ENCODE measurements around the gene MAGOHB. TPM values are rescaled to one million over a fixed set of nuclear protein-coding genes. Genes with fewer than 3 reads are reported as not detected.

MAGOHB gene
- total and polyA plus RNA-seq, 2 of the 4 experiments (the other 2 are of a cell fraction), result 6.3 to 20.3 TPM

GRCh38 chr12:10582704-10583103 is 30.7 kb downstream of the MAGOHB start:
- no peak for ATAC-seq (ENCODE audit: low read depth)
- Histone ChIP-seq H3K18ac (ENCODE audit: low read depth, low read length) (no peak overlapping the region), H3K4me2 (ENCODE audit: low read depth, low read length) (no peak overlapping the region), H3K9me1 (ENCODE audit: insufficient read depth, low read length) (no peaks in the 10 kb centered on the region), H2BK120ac (ENCODE audit: low read depth, low read length) (no peak overlapping the region), H4K8ac (ENCODE audit: low read depth in 2 of 2, low read length in 2 of 2) (no peak overlapping the region), H3K4me1 (ENCODE audit: control insufficient read depth, insufficient read depth, low read length) (no peaks in the 10 kb centered on the region), H2BK5ac (ENCODE audit: low read depth, low read length, poor library complexity, severe bottlenecking) (no peak overlapping the region), H3K9me3 (ENCODE audit: control insufficient read depth, insufficient read depth, low read length) (no peaks in the 10 kb centered on the region; the same call in 1 of the 2 replicates), H3K27ac (ENCODE audit: insufficient read depth, low read length) (no peak overlapping the region), H3K4me3 (ENCODE audit: insufficient read depth, low read depth, low read length) (no peak overlapping the region), H2AFZ (replicated peaks; ENCODE audit: low read length, poor library complexity) (no peak overlapping the region), H2BK15ac (ENCODE audit: low read depth, low read length) (no peak overlapping the region), H2AK5ac (ENCODE audit: low read depth, low read length) (no peak overlapping the region), H2AK9ac (replicated peaks; ENCODE audit: low read depth, low read length, poor library complexity) (no peak overlapping the region), H4K91ac (ENCODE audit: insufficient read depth, low read depth, low read length) (no peak overlapping the region), H3K14ac (replicated peaks; ENCODE audit: low read depth, low read length) (no peak overlapping the region), H3K56ac (ENCODE audit: extremely low read depth, insufficient read depth, low read length) (no peak overlapping the region), H3K27me3 (ENCODE audit: control insufficient read depth, insufficient read depth, low read length) (no peaks in the 10 kb centered on the region), H3K4ac (ENCODE audit: low read depth, low read length) (no peak overlapping the region), H3K23ac (ENCODE audit: low read depth, low read length) (no peak overlapping the region), H3K79me1 (ENCODE audit: low read depth in 1 of 2, low read length in 2 of 2) (no peaks in the 10 kb centered on the region), H3K9ac (ENCODE audit: low read depth, low read length) (no peak overlapping the region), H4K5ac (ENCODE audit: low read depth, low read length) (no peak overlapping the region), H4K20me1 (ENCODE audit: insufficient read depth, low read length) (no peaks in the 10 kb centered on the region), H3K36me3 (ENCODE audit: control insufficient read depth, insufficient read depth, low read length) (peaks cover 3% of the 10 kb centered on the region; the same call in 1 of the 2 replicates), H2BK20ac (ENCODE audit: low read depth, low read length) (no peak overlapping the region)
- intact Hi-C loops (cut with micrococcal nuclease), result no loop called here
- dilution Hi-C loops (cut with HindIII; ENCODE audit: low sequenced_read_pairs, unreplicated experiment), result no loop called here
- BruUV-seq (replicated peaks), result no TSS peak
- TF ChIP-seq ELK1 (IDR thresholded peaks at IDR 0.05; ENCODE audit: borderline replicate concordance, low read depth, low read length) (no peak), BHLHE40 (IDR thresholded peaks at IDR 0.05; ENCODE audit: low read depth, low read length) (no peak), MAZ (IDR thresholded peaks at IDR 0.05; ENCODE audit: borderline replicate concordance, low read depth, low read length) (no peak), RFX5 (IDR thresholded peaks at IDR 0.05; ENCODE audit: low read depth, low read length) (no peak), USF2 (IDR thresholded peaks at IDR 0.05; ENCODE audit: low read depth, low read length) (no peak), MXI1 (IDR thresholded peaks at IDR 0.05; ENCODE audit: borderline replicate concordance, low read depth, low read length) (no peak), FOS (IDR thresholded peaks at IDR 0.05; ENCODE audit: low read depth, low read length) (no peak), RAD21 (IDR thresholded peaks at IDR 0.05; ENCODE audit: low read length) (no peak), RCOR1 (IDR thresholded peaks at IDR 0.05; ENCODE audit: insufficient replicate concordance, low read length) (no peak), POLR2A (IDR thresholded peaks at IDR 0.05; ENCODE audit: low read depth, low read length) (no peak), SMC3 (IDR thresholded peaks at IDR 0.05; ENCODE audit: low read depth, low read length) (no peak), NFE2L2 (IDR thresholded peaks at IDR 0.05; ENCODE audit: low read depth, low read length) (no peak), CHD1 (IDR thresholded peaks at IDR 0.05; ENCODE audit: low read depth, low read length) (no peak), MAFK (IDR thresholded peaks at IDR 0.05; ENCODE audit: low read depth, low read length) (no peak)
- DNase-seq, result no peak
- in situ Hi-C loops (cut with MboI; ENCODE audit: low sequenced_read_pairs), result no loop called here
- CTCF ChIA-PET, result no interaction called here
- POLR2A ChIA-PET (ENCODE audit: unreplicated experiment), result no interaction called here
- no CpG with 5 or more reads among the region's 3 CpGs for whole genome bisulfite sequencing, 2 experiments (ENCODE audit: extremely low coverage in 2 of 2, insufficient read length in 1 of 2)
